Measurements from ENCODE around the gene SCN10A. TPM values are rescaled to one million over a fixed set of nuclear protein-coding genes. Genes with fewer than 3 reads are reported as not detected.
A peak's percentile ranks its signal among the peaks of the same experiment; 100 is the strongest.

Gene SCN10A
- total RNA-seq, 1 experiment from 2014 or later = not detected

DNA sequence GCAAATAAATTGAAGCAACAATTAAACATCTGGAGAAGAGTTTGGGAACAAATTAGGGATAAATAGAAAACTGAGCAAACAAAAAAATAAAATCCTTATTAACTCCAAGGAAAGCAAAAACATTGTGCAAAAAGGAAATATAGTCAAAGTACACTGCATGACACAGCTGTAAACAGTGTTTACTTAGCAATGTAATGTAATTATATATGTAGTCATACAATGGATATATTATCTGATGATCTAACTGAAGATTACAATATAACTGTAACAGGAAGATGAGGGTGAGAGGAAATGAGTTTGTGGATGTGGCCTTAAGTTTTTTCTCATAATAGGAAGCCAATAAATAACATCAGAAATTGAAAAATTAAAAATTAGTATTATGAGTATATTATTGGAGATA, 42.5 kb downstream of the SCN10A start:
- DNase-seq (ENCODE audit: low spot score) = no peak

DNA sequence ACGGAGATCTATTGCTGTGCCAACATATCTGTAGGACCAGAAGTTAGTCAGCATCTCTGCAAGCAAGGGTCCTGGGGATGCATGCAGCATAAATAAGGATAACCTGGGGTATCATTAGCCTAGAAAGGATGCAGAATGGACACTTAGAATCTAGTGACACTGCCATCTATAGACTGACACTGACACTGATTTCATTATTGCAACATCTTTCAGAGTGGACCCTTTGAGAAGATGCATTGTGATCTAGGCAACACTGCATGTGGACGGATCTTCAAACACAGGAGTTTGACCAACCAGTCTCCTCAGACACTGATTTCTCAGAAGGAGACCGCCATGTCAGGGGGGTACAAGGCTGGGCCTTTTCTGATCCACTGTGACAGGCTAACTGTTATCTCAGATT, 52.4 kb downstream of the SCN10A start:
- no peak for DNase-seq (ENCODE audit: low spot score)

DNA sequence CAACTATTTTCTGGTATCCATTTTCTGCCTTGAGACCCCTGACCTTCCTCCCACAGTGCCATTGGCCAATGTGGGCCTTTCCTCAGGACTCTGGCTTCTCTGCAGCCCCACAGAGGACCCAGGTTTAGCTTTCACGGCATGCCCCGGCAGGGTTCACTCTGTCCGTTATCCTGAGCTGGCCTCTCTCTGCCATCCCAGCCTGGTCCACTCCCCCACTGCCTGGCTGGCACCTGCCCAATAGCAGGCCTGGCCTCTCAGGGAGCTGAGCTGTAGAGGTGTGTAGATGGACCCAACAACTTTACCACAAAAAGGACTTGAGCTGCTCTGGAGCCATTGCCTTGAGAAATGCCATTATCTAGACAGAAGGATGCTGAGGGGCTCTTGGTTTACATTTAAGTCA, 57.5 kb downstream of the SCN10A start:
- DNase-seq (ENCODE audit: low spot score) = no peak

DNA sequence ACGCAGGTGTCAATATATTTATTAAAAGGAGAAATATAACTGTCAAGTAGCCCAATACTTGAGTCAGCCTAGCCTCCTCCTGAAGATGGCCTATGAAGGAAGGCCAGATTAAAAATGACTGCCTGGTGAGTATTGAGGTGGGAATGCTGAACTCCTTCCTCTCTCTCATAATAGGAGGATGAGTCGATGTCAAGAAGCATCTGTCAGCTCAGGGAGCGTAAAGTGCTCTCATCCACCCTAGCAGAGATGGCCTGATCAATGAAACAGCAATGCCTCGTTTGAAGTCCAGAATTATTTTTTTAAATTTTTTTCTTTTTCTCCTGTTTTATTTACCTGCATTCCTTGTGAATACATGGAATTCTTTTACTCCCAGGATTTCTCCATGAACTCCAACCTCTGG, 58.3 kb downstream of the SCN10A start:
- no peak for DNase-seq (ENCODE audit: low spot score)

DNA sequence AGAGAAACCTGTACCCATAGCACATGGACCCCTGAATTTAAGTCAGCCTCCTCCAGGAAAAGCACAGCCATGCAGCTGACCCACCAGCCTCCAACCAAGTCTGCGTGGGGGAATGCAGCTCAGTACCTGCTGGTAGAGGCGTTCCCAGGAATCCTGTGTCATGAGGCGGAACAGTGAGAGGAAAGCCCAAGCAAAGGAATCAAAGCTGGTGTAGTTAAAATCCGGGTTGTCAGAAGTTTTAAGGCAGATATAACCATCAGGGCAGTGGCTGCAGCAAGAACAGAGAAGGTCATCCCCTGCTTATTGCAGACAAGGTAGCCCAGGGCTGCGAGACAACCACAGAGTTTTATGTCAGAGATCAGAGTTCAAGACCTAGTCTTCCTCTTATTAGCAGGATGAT, 59.1 kb downstream of the SCN10A start:
- no peak for DNase-seq (ENCODE audit: low spot score)

DNA sequence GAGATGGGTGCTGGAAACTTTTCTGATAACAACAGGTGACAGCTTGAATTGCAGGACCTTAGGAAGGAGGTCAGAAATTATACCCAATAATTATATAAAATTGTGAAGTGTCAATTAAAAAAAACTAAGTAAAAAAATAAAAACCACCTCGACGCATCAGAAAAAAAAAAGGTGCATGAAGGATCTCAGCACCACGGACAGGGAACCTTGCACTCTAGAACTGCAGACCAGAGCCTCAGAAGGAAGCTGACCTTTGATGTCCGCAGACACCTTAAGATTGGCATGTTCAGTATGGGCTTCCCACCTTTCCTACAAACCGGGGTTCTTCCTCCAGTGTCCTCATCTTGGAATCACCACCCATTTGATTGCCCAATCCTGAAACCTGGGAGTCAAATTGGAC, 60.9 kb downstream of the SCN10A start:
- no peak for DNase-seq (ENCODE audit: low spot score)

DNA sequence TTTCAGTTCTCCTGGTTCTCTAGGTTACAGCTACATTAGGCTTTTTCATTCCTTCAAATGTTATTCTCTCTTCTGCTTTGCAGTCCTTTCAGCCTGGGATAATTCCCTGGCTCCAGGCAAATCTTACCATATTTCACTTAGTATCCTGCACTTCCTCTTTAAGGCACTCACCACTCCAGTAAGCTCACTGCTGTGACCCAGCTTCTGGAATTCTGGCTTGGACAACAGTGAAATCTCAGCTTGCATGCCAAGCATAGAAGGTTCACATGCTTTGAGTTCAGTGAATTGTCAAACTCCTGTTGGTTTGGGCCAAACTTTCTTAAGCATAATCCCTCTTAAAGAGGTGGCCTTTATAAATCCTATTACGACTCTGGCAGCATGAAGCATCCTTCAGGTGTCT, 69.4 kb downstream of the SCN10A start:
- DNase-seq (ENCODE audit: low spot score) = no peak

DNA sequence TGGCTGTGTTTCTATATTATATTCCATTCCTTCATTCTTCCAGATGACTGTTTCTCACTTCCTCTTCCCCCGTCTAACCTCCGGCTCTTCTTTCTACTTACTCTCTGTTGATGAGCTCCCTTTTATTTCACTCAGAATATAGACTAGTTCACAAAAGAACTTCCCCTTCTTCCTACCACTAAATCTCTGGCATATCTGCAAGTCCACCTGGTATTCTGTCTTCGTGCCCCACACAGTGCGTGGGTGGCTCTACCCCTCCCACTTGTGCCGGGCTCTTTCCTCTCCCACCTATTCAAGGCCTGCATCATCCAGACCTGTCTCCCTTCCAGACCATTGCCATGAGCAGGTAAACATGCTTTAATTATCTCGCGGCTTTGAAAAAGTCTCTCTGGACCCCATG, 73.0 kb downstream of the SCN10A start:
- no peak for DNase-seq (ENCODE audit: low spot score)

DNA sequence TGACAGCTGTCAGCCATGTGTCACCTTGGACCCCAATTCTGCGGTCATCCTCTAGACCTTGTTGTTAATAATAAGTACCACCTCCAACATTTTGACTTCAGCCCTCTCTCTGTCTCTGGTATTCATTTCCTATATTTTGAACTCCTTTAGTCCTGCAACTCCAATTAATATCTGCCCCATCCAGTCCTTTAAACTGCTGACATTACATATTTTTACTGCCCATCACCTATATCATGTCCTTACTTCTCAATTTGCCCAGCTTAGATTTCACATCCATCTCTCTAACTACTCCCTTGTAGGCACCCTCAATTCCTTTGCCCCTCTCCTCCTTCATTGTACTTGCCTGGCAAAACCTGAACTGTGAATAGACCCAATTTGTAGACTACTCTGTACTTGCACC, 73.5 kb downstream of the SCN10A start:
- no peak for DNase-seq (ENCODE audit: low spot score)

DNA sequence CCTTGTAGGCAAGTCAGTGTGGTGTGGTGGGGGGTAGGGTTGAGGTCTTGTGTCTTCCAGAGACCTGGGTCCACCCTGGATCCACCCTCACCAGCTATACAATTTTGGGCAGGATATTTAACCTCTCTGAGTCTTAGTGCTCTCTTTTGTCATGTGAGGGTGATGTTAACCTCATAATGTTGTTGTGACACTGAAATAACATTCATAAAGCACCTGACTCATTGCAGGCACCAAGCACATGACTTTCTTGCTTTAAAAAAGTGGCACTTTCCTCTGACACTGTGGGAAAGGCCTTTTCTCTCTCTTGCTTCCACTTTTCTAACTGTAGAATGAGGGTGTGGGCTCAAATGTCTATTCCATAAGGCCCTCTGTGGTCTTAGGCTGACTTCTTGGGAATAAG, 75.5 kb downstream of the SCN10A start:
- DNase-seq (ENCODE audit: low spot score) = no peak

DNA sequence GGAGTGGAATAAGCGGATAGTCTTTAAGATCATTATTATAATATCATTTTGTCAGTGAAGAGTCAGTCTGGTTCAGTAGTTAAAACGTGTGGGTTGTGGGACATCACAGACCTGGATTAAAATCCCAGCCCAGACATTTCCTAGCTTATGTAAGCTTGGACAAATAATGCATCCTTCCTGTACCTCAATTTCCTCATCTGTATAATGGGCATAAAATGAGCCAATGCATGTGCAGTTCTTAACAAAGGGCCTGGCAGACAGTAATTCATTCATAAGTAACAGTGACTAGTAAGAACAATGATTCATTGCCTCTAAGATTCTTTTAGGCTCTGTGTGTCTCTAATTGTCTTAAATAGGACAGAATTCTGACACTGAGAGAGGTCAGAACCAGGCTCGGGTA, 76.1 kb downstream of the SCN10A start:
- no peak for DNase-seq (ENCODE audit: low spot score)

DNA sequence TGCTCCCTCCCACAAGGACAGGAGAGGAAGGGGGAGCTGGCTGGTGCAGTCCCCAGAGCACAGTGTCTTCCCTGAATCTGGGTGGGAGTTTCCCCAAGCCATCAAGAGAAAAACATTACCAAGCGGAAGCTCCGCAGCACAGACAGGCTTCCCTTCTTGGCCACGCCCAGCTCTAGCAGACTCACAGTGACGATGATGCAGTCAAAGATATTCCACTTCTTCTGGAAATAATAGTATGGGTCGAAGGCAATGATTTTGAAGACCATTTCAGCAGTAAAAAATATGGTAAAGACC, 76.7 kb downstream of the SCN10A start:
- DNase-seq (ENCODE audit: low spot score) = no peak

DNA sequence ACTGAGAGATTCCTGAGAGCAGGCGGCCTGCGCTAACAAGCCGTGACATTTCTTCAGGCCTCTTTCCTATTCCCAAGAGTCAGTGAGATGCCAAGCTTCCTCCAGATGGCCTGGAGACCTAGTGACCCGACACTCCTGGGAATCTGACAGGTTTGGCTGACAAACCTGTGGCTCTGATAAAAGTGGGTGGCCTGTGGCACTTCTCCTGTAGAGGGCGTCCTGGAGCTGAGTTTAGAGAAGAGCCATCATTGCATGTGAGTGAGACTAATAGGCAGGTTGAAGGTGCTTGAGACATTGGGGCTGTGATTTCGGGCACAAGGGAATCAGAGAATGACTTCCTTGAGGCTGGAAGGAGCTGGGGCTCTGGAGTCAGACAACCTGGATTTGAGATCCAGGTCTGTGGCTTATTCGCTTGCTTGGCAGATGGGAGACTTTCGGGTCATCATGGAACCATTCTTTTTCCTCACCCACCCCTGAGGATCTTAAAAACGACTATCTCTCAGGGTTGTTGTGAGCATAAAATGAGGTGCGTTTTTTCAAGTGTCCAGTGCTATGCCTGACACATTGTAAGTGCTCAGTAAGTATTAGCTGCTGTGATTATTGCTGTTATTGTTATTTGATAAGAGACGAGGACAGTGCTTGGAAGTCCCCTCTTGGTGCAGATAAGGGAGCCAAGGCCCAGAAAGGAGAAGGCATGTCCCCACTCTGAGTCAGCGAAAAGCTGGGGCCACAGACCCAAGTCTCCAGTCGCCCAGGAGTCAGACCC, 77.2 kb downstream of the SCN10A start:
- DNase-seq (ENCODE audit: low spot score) = peak; percentile 36

DNA sequence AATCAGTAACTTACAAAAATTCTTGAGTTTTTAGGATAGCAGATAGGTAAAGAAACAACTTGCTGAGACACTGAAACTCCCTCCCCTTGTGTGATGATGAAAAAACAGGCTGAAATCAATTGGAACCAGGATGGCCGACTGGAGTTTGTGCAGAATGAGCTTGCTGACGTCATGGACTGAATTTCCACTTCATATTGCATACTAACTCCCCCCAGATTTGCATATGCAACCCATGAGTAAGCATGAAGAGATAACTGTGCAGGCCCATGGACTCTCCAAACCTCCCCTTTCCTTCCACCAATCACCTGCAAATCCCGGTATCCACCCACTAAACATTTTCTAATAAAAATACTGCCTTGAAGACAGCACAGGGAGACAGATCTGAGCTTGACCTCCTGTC, 84.5 kb downstream of the SCN10A start:
- no peak for DNase-seq (ENCODE audit: low spot score)

DNA sequence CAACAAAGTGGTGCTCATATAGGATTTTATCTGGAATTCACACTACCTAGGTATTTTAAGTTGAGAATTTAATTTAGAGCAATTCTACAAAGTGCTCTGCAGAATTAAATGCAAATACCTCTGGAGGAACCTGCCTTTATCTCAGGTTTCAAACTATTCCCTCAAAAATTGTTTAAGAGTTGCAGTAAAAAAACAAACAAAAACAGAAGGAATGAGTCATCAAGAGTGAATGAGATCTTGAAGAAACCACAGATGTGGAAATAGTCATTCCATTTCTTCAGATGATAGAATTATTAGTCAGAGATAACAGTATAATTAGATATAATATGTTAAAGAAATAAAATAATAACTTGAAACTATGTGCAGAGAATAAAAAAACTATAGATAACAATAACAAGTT, 85.7 kb downstream of the SCN10A start:
- peak; percentile 68 for DNase-seq (ENCODE audit: low spot score)

DNA sequence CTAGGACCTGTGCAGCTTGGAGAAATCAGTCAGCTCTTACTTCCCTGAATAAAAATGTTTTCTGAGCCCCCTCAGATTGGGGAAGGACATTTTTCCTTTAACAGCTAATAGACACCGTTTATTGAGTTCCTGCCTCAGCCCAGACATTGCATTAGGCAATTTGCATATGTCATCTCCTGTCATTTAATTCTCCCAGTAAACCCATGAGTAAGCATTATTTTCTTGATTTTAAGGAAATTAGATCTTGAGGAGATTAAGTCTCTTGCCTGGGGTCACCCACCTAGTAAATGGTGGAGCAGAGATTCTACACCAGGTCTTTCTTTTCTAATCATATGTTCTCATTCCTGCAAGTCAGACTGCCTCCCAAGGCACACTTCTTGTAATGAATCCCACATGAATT, 88.0 kb downstream of the SCN10A start:
- no peak for DNase-seq (ENCODE audit: low spot score)

DNA sequence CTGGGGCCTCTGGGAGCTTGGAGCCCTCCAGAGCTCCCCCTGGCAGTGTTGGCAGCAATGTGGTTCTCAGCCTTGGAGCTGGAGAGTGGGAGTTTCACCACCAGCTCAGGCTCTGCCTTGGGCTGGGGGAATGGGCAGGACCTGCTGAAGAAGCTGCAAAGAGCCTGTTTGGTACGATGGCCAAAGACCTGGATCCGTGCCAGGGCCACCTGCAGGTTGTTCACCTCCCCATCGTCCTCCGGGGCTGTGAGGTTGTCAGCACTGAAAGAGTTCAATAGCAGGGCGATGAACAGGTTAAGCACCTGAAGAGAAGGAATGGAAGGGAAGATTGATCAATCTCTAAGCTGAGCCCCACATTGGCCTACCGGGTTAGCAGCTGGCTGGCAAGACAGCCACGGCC, 89.3 kb downstream of the SCN10A start:
- DNase-seq (ENCODE audit: low spot score) = no peak

DNA sequence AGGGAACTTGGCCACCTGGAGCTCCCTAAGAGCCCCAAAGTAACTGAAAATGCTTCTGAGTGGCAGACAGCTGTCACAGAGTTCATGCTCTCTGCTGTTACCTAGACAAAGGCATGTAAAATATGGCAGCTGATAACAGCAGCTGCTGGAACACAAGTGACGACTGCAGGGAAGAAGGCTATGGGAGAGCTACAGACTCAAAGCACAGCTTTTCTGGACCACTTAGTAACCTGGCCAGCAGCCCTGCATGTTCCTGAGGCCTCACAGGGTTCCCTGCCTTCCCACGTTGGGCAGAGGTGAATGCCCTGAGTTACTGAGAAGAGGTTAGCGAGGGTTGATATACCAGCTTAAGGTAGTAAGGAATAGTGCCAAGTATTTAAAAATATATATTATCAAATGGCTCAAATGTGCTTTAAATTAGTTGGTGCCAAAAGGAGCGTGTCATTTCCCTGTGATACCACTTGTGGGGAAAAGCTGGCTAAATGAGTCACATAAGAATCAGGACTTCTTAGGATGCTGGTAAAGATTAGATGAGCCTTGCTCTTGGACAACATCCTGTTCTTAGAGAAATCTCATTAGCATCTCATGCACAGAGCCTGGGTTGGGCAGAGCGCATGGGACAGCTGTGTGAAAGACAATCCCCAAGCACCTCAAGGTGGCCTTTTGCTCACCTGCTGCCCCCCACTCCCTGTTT, 90.1 kb downstream of the SCN10A start:
- peak; percentile 60 for DNase-seq (ENCODE audit: low spot score)

DNA sequence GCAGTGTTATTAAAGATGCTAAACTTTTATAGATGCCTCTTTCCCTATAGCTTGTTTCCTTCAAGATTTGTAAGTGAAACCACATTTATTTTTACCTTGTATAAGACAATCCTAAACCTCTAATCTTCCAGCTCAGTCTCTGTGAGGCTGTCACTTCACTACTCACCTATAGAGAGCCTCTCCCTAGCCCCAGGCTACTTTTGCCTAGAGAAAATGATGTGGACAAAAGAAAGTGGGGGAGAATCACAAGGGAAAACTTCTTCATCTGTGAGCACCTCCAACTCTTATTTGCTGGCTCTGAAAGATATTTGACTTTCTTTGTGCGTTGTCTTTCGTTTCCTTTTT, 91.7 kb downstream of the SCN10A start:
- DNase-seq (ENCODE audit: low spot score) = no peak

DNA sequence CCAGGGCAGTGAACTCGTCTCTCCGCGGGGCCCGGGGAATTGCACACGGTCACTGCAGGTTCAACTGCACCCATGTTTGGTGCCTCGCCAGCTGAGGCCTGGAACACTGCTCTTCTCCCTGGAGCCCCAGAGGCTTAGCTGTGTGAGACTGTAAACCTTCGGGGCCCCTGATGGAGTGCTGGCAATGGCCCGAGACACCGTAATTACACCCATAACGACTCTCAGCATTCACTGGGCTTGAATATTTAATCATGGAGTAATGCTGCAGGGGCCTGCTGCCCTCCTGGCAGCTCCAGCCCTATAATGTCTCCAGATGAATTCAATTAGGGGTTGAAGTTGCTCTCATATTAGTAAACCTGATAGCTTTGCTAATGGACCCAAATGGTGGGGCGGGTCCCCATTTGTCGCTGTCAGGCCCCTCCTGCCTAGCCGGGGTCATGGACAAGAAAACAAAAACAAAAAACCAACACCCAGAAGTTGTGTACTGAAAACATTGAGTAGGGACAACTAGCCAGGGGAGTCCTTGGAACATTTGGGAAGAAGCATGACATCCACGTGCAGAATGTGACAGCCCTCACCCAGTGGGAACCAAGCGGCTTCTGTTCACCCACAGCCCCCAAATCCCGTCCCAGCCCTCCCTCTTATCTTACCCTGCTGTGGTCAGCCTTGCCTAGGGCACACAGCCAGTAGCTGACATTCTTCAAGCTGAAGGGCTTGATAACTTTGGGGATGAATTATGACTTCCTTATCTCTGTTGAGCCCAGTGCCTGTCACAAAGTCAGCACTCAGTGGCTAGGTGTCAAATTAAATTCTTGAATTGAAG, 92.2 kb downstream of the SCN10A start:
- peak; percentile 55 for DNase-seq (ENCODE audit: low spot score)

DNA sequence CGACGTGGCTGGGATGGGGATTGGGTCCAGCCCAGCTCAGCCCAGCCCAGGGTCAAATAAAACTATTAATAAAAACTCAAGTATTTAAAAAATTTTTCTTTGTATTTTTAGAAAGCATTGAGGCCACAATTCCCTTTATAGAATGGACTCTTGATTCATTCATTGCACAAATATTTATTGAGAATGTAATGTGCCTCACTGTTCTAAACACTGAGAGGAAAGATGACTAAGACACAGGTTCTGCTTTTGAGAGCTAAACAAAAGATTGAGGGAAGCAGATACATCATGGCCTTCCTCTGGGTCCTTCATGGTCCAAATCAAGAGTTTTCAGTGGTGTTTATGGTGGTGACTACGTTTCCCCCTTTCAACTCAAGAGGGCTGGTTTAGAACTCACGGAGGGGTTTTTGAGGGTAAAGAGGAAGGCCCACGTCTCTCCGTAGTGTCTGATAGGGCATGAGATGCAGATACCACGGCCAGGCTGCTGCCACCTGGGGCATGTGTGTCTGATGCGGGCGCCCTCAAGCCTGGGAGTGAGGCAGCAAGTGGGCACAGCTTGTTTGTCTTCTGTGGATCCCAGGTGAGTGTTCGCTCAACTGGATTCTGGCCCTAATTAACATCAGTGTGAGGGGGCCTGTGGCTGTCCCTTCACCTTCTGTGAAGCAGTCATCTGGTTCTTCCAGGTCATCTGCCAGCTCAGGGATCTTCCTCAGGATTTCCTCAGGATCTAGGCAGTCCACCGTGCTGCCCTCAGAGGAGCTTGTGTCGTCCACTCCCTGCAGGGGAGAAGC, 93.0 kb downstream of the SCN10A start:
- no peak for DNase-seq (ENCODE audit: low spot score)

DNA sequence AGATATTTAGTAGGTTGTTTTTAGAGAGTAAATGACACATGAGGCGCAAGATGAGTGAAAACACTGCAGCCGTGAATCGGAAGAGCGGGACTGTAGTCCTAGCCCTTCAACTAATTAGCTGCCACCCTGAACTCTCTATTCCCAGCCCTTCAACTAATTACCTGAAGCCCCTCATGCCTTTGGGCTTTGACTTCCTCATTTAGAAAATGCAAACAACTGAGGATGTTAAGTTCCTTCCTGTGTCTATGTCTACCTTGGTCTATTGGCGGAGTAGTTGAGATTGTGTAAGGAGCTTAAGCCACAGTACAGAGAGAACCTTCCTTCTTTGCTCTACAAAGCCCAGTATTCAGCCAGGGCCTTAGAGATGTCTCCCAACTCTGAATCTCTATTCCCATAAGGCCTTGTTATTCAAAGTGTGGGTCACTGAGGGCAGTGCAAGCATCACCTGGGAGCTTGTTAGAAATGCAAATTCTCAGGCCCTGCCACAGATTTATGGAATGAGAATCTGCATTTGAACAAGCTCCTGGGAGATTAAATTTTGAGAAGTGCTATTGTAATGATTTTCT, 94.7 kb downstream of the SCN10A start:
- no peak for DNase-seq (ENCODE audit: low spot score)
